ENCODE measurements around the gene DOCK3. TPM values are rescaled to one million over a fixed set of nuclear protein-coding genes. Genes with fewer than 3 reads are reported as not detected.
A peak's percentile ranks its signal among the peaks of the same experiment; 100 is the strongest.
"Not testable (repeated sequence)": the region's sequence is repeated elsewhere in the genome, so short reads cannot be mapped to it uniquely, and the experiment has no call there.

Gene DOCK3
- total RNA-seq, 1 experiment from 2014 or later, result 0.12 TPM

GRCh38 chr3:50885070-50885850 is 210.5 kb downstream of the DOCK3 start:
- no peak for DNase-seq (ENCODE audit: low spot score)

- no peak for DNase-seq (ENCODE audit: low spot score)
These were observed 216.1 kb downstream of the DOCK3 start for GRCh38 chr3:50890688-50891344.

GRCh38 chr3:50901097-50901496 is 226.4 kb downstream of the DOCK3 start:
- DNase-seq (ENCODE audit: low spot score), result not testable (repeated sequence)

GRCh38 chr3:50912746-50913145 is 238.0 kb downstream of the DOCK3 start:
- DNase-seq (ENCODE audit: low spot score), result no peak

- DNase-seq (ENCODE audit: low spot score), result peak; percentile 2
These were observed 238.5 kb downstream of the DOCK3 start for GRCh38 chr3:50913260-50913659.

- DNase-seq (ENCODE audit: low spot score), result not testable (repeated sequence)
These were observed 247.3 kb downstream of the DOCK3 start for GRCh38 chr3:50922071-50922470.

- no peak for DNase-seq (ENCODE audit: low spot score)
These were observed 249.2 kb downstream of the DOCK3 start for GRCh38 chr3:50923955-50924354.

- no peak for DNase-seq (ENCODE audit: low spot score)
These were observed 249.9 kb downstream of the DOCK3 start for GRCh38 chr3:50924638-50925037.

- no peak for DNase-seq (ENCODE audit: low spot score)
These were observed 252.1 kb downstream of the DOCK3 start for GRCh38 chr3:50926868-50927267.

GRCh38 chr3:50930371-50931208 is 255.9 kb downstream of the DOCK3 start:
- no peak for DNase-seq (ENCODE audit: low spot score)

GRCh38 chr3:50932918-50933317 is 258.2 kb downstream of the DOCK3 start:
- not testable (repeated sequence) for DNase-seq (ENCODE audit: low spot score)

GRCh38 chr3:50936389-50936788 is 261.7 kb downstream of the DOCK3 start:
- DNase-seq (ENCODE audit: low spot score), result no peak

GRCh38 chr3:50947419-50947818 is 272.7 kb downstream of the DOCK3 start:
- DNase-seq (ENCODE audit: low spot score), result no peak

GRCh38 chr3:50950591-50950990 is 275.9 kb downstream of the DOCK3 start:
- no peak for DNase-seq (ENCODE audit: low spot score)

- no peak for DNase-seq (ENCODE audit: low spot score)
These were observed 279.2 kb downstream of the DOCK3 start for GRCh38 chr3:50953825-50954414.

GRCh38 chr3:50961386-50961785 is 286.7 kb downstream of the DOCK3 start:
- no peak for DNase-seq (ENCODE audit: low spot score)

GRCh38 chr3:50971487-50971924 is 296.8 kb downstream of the DOCK3 start:
- peak; percentile 34 for DNase-seq (ENCODE audit: low spot score)

- DNase-seq (ENCODE audit: low spot score), result no peak
These were observed 297.3 kb downstream of the DOCK3 start for GRCh38 chr3:50972029-50972428.

GRCh38 chr3:50978586-50978985 is 303.9 kb downstream of the DOCK3 start:
- not testable (repeated sequence) for DNase-seq (ENCODE audit: low spot score)

GRCh38 chr3:50978991-50979667 is 304.4 kb downstream of the DOCK3 start:
- no peak for DNase-seq (ENCODE audit: low spot score)

All from H4 (cell line).